ENCODE measurements around the gene WDR74.
"Not testable (repeated sequence)": the region's sequence is repeated elsewhere in the genome, so short reads cannot be mapped to it uniquely, and the experiment has no call there.

The WDR74 gene

DNA sequence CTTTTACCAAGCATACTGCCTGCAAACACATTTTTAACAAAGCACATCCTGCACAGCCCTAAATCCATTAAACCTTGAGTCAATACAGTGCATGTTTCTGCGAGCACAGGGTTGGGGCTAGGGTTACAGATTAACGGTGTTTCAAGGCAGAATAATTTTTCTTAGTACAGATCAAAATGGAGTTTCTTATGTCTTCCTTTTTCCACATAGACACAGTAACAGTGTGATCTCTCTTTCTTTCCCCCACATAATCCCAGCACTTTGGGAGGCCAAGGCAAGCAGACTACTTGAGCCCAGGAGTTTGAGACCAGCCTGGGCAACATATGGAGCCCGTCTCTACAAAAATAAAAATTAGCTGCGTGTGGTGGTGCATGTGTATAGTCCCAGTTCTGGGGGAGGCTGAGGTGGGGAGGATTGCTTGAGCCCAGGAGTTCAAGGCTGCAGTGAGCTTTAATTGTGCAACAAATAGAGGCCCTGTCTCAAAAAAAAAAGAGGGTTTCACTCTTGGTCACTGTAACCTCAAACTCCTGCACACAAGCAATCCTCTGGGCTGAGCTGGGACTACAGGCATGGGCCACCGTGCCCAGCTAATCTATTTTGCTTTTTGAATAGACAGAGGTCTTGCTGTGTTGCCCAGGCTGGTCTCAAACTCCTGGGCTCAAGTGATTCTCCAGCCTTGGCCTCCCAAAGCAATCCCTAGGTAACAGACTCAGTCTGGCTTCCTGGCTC is 21.6 kb upstream of the WDR74 start:
- DNase-seq, result no peak

- not testable (repeated sequence) for DNase-seq
Observed at GRCh38 chr11:62859281-62859703, 19.9 kb upstream of the WDR74 start.

DNA sequence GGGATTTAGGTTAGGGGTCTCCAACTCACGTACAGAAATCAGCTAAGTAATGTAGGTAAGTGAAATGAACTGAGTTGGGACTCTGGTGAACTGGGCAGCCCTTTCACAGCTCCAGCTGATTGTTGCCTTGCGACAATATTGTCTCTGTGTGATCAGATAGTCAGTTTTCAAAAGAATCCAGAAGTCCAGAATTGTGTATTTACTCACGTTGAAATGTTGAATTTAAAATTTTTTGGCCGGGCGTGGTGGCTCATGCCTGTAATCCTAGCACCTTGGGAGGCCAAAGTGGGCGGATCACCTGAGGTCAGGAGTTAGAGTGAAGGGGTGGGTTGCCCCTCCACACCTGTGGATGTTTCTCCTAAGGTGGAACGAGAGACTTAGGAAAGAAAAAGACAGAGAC is 18.8 kb upstream of the WDR74 start:
- no peak for DNase-seq

- DNase-seq, result no peak
Observed at GRCh38 chr11:62857541-62857982, 18.2 kb upstream of the WDR74 start.

- no peak for DNase-seq
Observed at GRCh38 chr11:62856333-62856895, 17.0 kb upstream of the WDR74 start.

DNA sequence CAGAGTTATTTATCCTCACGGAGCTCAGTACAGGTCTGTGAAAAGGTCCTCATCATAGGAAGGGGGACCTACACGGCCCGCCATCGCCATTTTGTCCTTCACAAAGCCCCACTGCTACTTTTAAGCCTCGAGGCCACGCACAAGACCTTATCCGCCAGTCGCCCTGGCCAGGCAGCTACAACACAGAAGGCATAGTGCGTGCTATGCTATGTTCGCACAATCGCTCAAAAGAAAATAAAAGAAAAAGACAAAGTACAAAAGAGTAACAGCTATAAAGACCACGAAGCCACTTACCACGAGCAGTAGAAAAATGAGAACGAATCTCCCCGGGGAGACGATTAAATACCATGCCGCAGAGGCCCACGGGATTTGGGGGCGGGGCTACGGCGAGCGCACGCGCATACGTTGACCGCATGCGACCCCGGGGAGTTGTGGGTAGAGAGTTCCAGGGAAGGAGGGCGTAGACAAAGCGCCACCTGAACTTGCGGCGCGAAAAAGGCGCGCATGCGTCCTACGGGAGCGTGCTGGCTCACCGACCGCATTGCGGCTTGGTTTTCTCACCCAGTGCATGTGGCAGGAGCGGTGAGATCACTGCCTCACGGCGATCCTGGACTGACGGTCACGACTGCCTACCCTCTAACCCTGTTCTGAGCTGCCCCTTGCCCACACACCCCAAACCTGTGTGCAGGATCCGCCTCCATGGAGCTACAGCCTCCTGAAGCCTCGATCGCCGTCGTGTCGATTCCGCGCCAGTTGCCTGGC is 16.4 kb upstream of the WDR74 start:
- DNase-seq, result peak; percentile 74 to 98 (median 91)

DNA sequence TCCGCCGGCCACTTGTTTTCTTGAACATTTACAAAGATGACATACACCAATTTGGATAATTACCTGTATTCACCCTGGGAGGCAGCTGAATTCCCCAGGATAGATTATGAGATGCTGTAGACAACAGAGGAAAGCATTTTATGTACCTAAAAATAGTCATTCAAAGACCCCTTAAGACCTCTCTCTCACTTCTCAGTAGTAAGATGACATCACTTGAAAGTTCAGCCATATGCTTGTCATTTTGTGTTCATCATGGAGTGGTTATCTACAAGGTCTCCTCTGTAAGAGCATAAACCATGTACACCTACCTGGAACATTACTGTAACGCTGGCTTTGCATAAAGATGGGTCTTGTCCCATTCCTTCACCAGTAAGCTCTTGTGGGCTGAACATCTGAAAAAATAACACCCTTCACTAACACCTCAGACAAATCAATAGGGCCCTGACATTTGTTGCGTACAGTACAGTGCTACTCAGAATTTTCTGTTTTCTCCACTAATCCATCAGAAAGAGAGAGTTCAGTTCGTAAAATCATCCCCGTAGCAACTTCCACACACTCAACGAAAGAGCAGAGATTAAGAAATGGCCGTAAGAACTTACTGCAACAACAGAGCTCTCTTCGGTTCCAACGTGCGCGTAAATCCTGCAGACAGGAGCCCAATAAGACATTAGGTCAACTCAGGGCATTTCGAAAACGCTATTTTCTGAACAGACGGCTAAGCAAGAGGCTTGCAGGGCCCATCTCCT is 15.6 kb upstream of the WDR74 start:
- DNase-seq, result no peak

DNA sequence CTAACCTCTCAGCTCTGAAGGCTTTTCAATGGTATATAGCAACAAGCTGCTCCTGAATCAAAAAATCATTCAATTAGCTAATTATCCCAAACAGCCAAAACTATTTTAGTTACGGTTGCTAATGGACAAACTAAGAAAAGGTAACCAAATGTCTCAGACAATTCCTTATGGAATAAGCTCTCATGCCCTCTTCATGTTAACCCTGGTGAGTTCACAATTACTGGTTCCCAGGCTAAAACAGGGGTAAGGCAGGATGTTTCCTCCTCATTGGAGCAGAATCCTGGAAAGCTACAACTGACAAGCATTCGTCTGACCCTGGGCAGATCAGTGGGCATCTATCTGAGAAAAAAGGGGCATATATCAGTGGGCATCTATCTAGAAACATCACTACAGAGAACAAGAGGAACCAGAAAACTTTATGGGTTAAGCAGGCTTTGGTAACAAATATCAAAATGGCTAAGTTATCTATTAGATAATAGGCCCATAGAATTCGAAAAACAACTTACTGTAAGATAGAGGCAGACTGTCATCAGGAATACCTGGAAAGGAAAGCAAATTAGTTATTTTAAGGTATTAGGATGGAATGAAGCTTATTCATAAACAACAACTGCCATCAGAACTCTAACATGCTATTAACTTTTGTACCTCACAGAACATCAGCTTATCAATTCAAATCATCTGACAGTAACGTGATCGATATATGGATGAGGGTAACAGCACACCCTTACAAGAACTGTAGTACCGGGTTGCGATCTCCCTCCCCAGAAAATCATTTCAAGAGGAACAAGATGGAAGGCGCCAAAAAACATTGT is 14.8 kb upstream of the WDR74 start:
- no peak for DNase-seq

DNA sequence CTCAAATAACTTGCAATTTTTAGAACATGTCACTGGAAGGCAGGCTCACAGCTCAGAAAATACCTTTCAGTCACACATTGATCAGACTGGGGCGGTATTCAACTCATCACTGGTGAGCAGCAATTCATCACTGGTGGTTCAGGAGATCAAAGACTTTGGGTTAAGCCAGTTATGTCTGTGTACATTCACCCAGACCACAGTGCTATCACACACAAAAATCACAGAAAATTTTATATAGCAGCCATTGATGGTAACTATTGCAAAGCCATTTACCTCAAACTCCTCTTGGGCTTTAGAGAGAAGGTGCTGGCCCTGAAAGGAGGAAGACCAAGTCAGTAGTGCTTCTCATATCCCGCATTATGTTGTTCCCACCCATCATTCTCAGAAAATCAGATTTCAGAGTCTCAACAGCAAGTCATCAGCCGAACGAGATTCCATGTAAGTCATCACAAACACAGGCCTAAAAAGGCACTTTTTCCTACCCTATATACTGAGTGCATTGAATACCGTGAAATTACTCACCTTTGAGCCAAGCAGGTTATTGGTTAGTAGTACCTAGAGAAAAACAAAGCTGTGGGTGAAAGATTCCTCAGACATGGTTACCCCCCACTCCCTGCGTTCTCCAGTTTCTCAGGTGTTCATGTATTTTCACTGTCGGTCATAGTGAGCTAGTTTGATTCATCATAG is 14.0 kb upstream of the WDR74 start:
- no peak for DNase-seq

- no peak for DNase-seq
Observed at GRCh38 chr11:62852523-62853188, 13.3 kb upstream of the WDR74 start.

- no peak for DNase-seq
Observed at GRCh38 chr11:62851807-62852522, 12.6 kb upstream of the WDR74 start.

GRCh38 chr11:62850911-62851806 is 11.8 kb upstream of the WDR74 start:
- no peak for DNase-seq

GRCh38 chr11:62847767-62848314 is 8.5 kb upstream of the WDR74 start:
- no peak for DNase-seq

DNA sequence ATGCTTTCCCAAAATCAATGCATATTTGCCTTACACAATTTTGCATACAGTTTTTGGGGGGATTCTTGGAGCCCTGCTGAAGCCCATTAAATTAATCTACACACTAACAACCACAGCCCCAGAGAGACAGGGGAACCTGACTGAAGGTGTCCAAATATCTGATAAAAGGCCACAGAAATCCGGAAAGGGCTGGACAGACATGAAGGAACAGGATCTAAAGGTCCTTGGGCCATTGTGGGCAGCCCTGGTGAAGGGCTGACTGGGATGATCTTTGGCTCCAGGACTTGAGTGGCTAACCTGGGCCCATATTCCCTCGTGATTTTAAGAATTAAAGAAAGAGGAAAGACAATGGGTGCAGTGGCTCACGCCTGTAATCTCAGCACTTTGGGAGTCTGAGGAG is 6.8 kb upstream of the WDR74 start:
- no peak for DNase-seq

DNA sequence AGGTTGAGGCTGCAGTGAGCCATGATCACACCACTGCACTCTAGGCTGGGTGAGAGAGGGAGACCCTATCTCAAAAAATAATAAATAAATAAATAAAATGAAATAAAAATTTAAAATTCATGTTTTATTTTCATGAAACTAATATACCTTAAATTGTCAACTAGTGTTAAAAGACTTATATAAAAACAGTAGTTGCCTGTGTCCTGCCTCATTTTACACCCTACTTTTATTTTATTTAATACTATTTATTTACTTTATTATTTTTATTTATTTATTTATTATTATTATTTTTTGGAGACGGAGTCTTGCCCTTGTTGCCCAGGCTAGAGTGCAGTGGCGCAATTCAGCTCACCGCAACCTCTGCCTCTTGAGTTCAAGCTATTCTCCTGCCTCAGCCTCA is 4.8 kb upstream of the WDR74 start:
- DNase-seq, result no peak

GRCh38 chr11:62843466-62843865 is 4.1 kb upstream of the WDR74 start:
- no peak for DNase-seq

- not testable (repeated sequence) for DNase-seq
Observed at GRCh38 chr11:62842891-62843290, 3.5 kb upstream of the WDR74 start.

All from amygdala (tissue), 56 donors.